Stimulated activated CD8-positive, alpha-beta memory T cell treated with anti-CD3 and anti-CD28 coated beads, Interleukin-4, amount 100 ng/mL, for 1 hour (primary cell): ENCODE results near the gene FMO4.
"Not testable (repeated sequence)": the region's sequence is repeated elsewhere in the genome, so short reads cannot be mapped to it uniquely, and the experiment has no call there.

Experiments
- DNase-seq, 2 donors: peaks; one replicate each; pipeline ENCODE4 v3.0.0-alpha.2; 2020; ENCODE audit warnings: low read depth in 2 of 2, low spot score in 1 of 2

FMO4 gene

GRCh38 chr1:171389171-171389570, 75.2 kb downstream of the FMO4 start:
- no peak for DNase-seq

GRCh38 chr1:171390740-171391139, 76.8 kb downstream of the FMO4 start:
- not testable (repeated sequence) for DNase-seq
